Measurements from ENCODE around the gene BABAM2.

BABAM2 gene

GRCh38 chr2:27912512-27912911 lies 22.0 kb downstream of the BABAM2 start:
- DNase-seq: no peak

- no peak for DNase-seq
These were observed 23.7 kb downstream of the BABAM2 start for GRCh38 chr2:27914041-27914804.

GRCh38 chr2:27914805-27915175 lies 24.3 kb downstream of the BABAM2 start:
- DNase-seq: no peak

- no peak for DNase-seq
These were observed 24.7 kb downstream of the BABAM2 start for GRCh38 chr2:27915191-27915590.

- no peak for DNase-seq
These were observed 25.3 kb downstream of the BABAM2 start for GRCh38 chr2:27915874-27916273.

- DNase-seq: no peak
These were observed 25.9 kb downstream of the BABAM2 start for GRCh38 chr2:27916293-27916995.

GRCh38 chr2:27920148-27920885 lies 29.8 kb downstream of the BABAM2 start:
- no peak for DNase-seq

GRCh38 chr2:27921424-27921823 lies 30.9 kb downstream of the BABAM2 start:
- DNase-seq: no peak

GRCh38 chr2:27921880-27922547 lies 31.5 kb downstream of the BABAM2 start:
- DNase-seq: no peak

GRCh38 chr2:27922842-27923241 lies 32.3 kb downstream of the BABAM2 start:
- DNase-seq: no peak

- DNase-seq: no peak
These were observed 35.4 kb downstream of the BABAM2 start for GRCh38 chr2:27925766-27926472.

- no peak for DNase-seq
These were observed 39.5 kb downstream of the BABAM2 start for GRCh38 chr2:27929916-27930486.

GRCh38 chr2:27931361-27931950 lies 40.9 kb downstream of the BABAM2 start:
- DNase-seq: no peak

- no peak for DNase-seq
These were observed 41.9 kb downstream of the BABAM2 start for GRCh38 chr2:27932396-27932795.

GRCh38 chr2:27935026-27935425 lies 44.5 kb downstream of the BABAM2 start:
- no peak for DNase-seq

- no peak for DNase-seq
These were observed 49.7 kb downstream of the BABAM2 start for GRCh38 chr2:27940090-27940671.

GRCh38 chr2:27940982-27941381 lies 50.5 kb downstream of the BABAM2 start:
- DNase-seq: no peak

GRCh38 chr2:27942612-27943547 lies 52.4 kb downstream of the BABAM2 start:
- no peak for DNase-seq

- no peak for DNase-seq
These were observed 56.1 kb downstream of the BABAM2 start for GRCh38 chr2:27946530-27947060.

- DNase-seq: no peak
These were observed 61.5 kb downstream of the BABAM2 start for GRCh38 chr2:27952070-27952469.
